ENCODE measurements around the gene TRMT44.

TRMT44 gene

GRCh38 chr4:8435656-8436121 is 4.9 kb upstream of the TRMT44 start:
- DNase-seq: peak; percentile 70

GRCh38 chr4:8437281-8437680 is 3.3 kb upstream of the TRMT44 start:
- DNase-seq: no peak

- DNase-seq: no peak
These were observed 1.8 kb upstream of the TRMT44 start for GRCh38 chr4:8438743-8439142.

GRCh38 chr4:8439168-8439567 is 1.4 kb upstream of the TRMT44 start:
- DNase-seq: no peak

GRCh38 chr4:8439914-8440491 is 574 bp upstream of the TRMT44 start:
- no peak for DNase-seq

- DNase-seq: no peak
These were observed 1.0 kb downstream of the TRMT44 start for GRCh38 chr4:8441499-8442091.

GRCh38 chr4:8442596-8443358 is 2.2 kb downstream of the TRMT44 start:
- DNase-seq: no peak

GRCh38 chr4:8443801-8444200 is 3.2 kb downstream of the TRMT44 start:
- no peak for DNase-seq

GRCh38 chr4:8446122-8446521 is 5.5 kb downstream of the TRMT44 start:
- DNase-seq: no peak

- DNase-seq: no peak
These were observed 11.0 kb downstream of the TRMT44 start for GRCh38 chr4:8451440-8452182.

- no peak for DNase-seq
These were observed 13.4 kb downstream of the TRMT44 start for GRCh38 chr4:8453957-8454356.

GRCh38 chr4:8457646-8458252 is 17.2 kb downstream of the TRMT44 start:
- no peak for DNase-seq

GRCh38 chr4:8459867-8460445 is 19.4 kb downstream of the TRMT44 start:
- peak; percentile 50 for DNase-seq

- DNase-seq: no peak
These were observed 20.5 kb downstream of the TRMT44 start for GRCh38 chr4:8461086-8461485.

- no peak for DNase-seq
These were observed 21.0 kb downstream of the TRMT44 start for GRCh38 chr4:8461616-8462015.

GRCh38 chr4:8463811-8464210 is 23.2 kb downstream of the TRMT44 start:
- DNase-seq: no peak

- DNase-seq: no peak
These were observed 23.8 kb downstream of the TRMT44 start for GRCh38 chr4:8464381-8464780.

GRCh38 chr4:8465615-8466611 is 25.3 kb downstream of the TRMT44 start:
- DNase-seq: no peak

GRCh38 chr4:8467016-8467415 is 26.4 kb downstream of the TRMT44 start:
- no peak for DNase-seq

- DNase-seq: peak; percentile 82
These were observed 28.4 kb downstream of the TRMT44 start for GRCh38 chr4:8468746-8469535.

GRCh38 chr4:8469550-8469949 is 29.0 kb downstream of the TRMT44 start:
- no peak for DNase-seq

Data from activated effector memory CD4-positive, alpha-beta T cell treated with anti-CD3 and anti-CD28 coated beads, Interleukin-2, amount 50 U/mL, for 16 hours (primary cell).